Hippocampal formation (tissue), 2 donors: ENCODE results near the gene ATAD1.
A peak's percentile ranks its signal among the peaks of the same experiment; 100 is the strongest.
"Not testable (repeated sequence)": the region's sequence is repeated elsewhere in the genome, so short reads cannot be mapped to it uniquely, and the experiment has no call there.

Experiments
- DNase-seq, 2 donors: peaks; one replicate each; lab custom pipeline; 2025; lab: John Stamatoyannopoulos, UW

Gene ATAD1

GRCh38 chr10:87757685-87758084 lies 60.3 kb downstream of the ATAD1 start:
- DNase-seq: no peak

DNA sequence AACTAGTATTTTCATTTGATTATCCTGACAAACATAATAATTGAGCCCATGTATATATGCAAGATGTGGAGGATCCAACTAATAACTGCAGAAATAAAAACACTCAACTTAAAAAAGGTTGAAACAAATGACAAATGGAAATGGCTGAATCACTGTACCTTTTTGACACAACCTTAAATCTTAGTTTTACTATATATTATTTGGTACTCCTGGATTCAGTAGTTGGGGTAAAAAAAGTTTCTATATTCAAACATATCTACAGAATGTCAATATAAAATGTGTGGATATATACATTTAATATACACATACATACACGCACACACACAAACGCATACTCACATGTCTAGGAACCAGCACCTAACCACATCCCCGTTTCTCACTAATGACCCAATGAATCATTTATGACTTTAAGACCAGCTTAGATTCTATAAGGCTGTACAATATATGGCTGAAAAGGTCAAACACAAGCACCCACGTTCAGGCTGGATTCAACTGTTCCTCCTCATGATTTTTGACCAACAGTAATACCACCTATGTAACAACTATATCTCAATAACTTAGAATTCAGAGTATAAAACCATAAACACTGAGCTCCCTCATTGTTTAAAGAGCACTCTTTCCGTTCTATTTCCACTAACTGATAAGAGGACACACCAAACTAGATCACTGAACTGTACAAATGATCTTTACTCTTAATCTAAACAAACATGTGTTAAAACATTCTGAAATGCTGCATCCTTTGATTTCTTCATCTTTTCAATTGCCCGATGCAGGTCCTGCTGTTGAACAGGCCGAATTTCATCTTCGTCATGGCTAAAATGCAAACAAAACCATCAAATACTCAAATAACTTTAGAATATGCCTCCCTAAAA lies 63.8 kb downstream of the ATAD1 start:
- DNase-seq: no peak

- DNase-seq: no peak
Observed at GRCh38 chr10:87752566-87752965, 65.5 kb downstream of the ATAD1 start.

GRCh38 chr10:87751274-87751673 lies 66.8 kb downstream of the ATAD1 start:
- no peak for DNase-seq

GRCh38 chr10:87750817-87751216 lies 67.2 kb downstream of the ATAD1 start:
- no peak for DNase-seq

GRCh38 chr10:87750001-87750671 lies 67.9 kb downstream of the ATAD1 start:
- no peak for DNase-seq

DNA sequence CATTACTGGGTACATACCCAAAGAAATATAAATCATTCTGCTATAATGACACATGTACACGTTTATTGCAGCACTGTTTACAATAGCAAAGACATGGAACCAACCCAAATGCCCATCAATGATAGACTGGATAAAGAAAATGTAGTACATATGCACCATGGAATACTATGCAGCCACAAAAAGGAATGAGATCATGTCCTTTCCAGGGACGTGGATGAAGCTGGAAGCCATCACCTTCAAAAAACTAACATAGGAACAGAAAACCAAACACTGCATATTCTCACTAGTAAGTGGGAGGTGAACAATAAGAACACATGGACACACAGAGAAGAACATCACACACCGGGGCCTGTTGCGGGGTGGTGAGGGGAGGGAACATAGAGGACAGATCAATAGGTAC lies 69.8 kb downstream of the ATAD1 start:
- not testable (repeated sequence) for DNase-seq

- DNase-seq: no peak
Observed at GRCh38 chr10:87746911-87747310, 71.1 kb downstream of the ATAD1 start.

- DNase-seq: no peak
Observed at GRCh38 chr10:87744606-87745005, 73.4 kb downstream of the ATAD1 start.

DNA sequence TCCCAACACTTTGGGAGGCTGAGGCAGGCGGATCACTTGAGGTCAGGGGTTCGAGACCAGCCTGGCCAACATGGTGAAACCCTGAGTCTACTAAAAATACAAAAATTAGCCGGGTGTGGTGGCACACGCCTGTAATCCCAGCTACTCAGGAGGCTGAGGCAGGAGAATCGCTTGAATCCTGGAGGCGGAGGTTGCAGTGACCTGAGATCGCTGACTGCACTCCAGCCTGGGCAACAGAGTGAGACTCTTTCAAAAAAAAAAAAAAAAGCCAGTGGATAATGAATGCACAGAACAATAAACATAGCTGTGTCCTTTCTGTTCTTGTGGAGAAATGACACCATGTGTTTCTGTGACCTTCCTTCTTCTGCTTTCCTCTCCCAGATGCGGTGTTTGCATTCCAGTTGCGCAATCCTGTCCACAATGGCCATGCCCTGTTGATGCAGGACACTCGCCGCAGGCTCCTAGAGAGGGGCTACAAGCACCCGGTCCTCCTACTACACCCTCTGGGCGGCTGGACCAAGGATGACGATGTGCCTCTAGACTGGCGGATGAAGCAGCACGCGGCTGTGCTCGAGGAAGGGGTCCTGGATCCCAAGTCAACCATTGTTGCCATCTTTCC lies 74.9 kb downstream of the ATAD1 start:
- not testable (repeated sequence) for DNase-seq

GRCh38 chr10:87740254-87740655 lies 77.8 kb downstream of the ATAD1 start:
- no peak for DNase-seq

GRCh38 chr10:87739703-87740102 lies 78.3 kb downstream of the ATAD1 start:
- DNase-seq: no peak

- DNase-seq: not testable (repeated sequence)
Observed at GRCh38 chr10:87738253-87738652, 79.8 kb downstream of the ATAD1 start.

GRCh38 chr10:87734987-87735827 lies 82.8 kb downstream of the ATAD1 start:
- DNase-seq: peak in 1 of 2 donors; percentile 23

GRCh38 chr10:87733081-87733480 lies 84.9 kb downstream of the ATAD1 start:
- no peak for DNase-seq

- no peak for DNase-seq
Observed at GRCh38 chr10:87729940-87730339, 88.1 kb downstream of the ATAD1 start.

DNA sequence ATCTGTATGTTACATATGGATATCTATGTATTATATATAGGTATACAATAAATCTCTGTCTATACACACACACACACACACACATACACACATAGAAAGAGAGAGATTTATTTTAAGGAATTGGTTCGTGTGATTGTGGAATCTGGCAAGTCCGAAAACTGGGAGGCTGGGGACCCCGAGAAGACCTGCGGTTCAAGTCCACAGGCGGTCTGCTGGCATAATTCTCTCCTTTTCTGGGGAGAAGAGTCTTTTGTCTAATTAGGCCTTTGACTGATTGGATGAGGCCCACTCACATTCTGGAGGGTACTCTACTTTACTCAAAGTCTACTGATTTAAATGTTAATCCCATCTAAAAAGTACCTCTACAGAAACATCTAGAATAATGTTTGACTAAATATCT lies 93.2 kb downstream of the ATAD1 start:
- DNase-seq: no peak

GRCh38 chr10:87723500-87723899 lies 94.5 kb downstream of the ATAD1 start:
- no peak for DNase-seq

DNA sequence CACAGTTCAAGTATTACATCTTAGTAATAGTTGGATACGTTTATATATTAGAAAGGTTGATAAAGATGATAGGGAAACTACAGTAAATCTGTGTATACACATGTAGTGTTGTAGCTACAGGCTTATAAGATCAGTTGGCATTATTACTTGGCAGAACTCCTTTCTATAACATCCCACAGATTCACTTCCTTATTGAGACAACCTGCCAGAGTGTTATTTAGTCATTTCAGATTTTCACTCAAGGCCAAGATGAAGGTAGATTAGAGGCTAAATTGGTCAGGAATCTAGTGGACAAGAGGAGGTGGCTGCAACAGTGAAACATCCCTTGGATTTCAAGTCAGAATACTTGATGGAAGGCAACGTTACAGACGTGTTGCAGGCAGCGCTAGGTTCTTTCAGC lies 95.3 kb downstream of the ATAD1 start:
- no peak for DNase-seq

GRCh38 chr10:87721781-87722180 lies 96.2 kb downstream of the ATAD1 start:
- DNase-seq: no peak

GRCh38 chr10:87720665-87721064 lies 97.4 kb downstream of the ATAD1 start:
- DNase-seq: no peak

DNA sequence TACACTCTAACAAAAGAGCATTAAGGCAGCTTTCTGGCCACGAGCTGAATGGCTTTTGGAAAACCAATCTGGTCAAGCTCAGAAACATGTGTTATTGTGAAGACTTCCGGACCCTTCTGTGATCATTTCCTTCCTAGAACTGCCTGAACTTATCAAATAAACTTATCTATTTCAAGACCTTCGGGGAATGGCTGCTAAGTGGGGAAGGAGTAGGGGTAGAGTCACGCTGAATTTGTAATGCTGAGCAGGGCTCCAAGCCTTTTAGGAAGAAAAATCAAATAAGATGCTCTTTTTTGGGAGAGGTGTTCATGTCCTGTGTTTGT lies 101.7 kb downstream of the ATAD1 start:
- no peak for DNase-seq
